NB4 (cell line): ENCODE results near the gene SDF2L1.

Source experiments
- DNase-seq: peaks from one replicate; pipeline ENCODE4 v3.0.0; 2010; ENCODE audit warnings: low read depth
- H3K4me3 ChIP-seq: one replicate; pipeline ENCODE4 v1.5.1; 2011; ENCODE audit warnings: mild to moderate bottlenecking, low read depth, low read length, moderate library complexity
- CTCF ChIP-seq: IDR thresholded peaks from one replicate; pipeline ENCODE4 v1.5.1; 2012; ENCODE audit warnings: low read depth, low read length
- MAX ChIP-seq: IDR thresholded peaks from 2 replicates; pipeline ENCODE4 v1.6.1; 2011; ENCODE audit warnings: low read depth, low read length
- MYC ChIP-seq: IDR thresholded peaks from 2 replicates; pipeline ENCODE4 v1.6.1; 2011; ENCODE audit warnings: low read depth, low read length
- POLR2A ChIP-seq: IDR thresholded peaks from 2 replicates; pipeline ENCODE4 v1.6.1; 2011; ENCODE audit warnings: mild to moderate bottlenecking; ENCODE audit not compliant: insufficient read length; ENCODE audit errors: extremely low read depth

The SDF2L1 gene

GRCh38 chr22:21681566-21682370 lies 39.7 kb downstream of the SDF2L1 start:
- TF ChIP-seq POLR2A (no peak), MYC (no peak), CTCF (no peak)
- DNase-seq, result no peak
- H3K4me3 ChIP-seq, result no peak overlapping the region

GRCh38 chr22:21682385-21683175 lies 40.5 kb downstream of the SDF2L1 start:
- H3K4me3 ChIP-seq, result no peak overlapping the region
- no peak for DNase-seq
- TF ChIP-seq POLR2A (no peak), MAX (no peak), MYC (no peak), CTCF (no peak)

- no peak for DNase-seq
- no peak overlapping the region for H3K4me3 ChIP-seq
- TF ChIP-seq MAX (no peak), CTCF (no peak), POLR2A (no peak), MYC (no peak)
Observed at GRCh38 chr22:21683401-21683811, 41.3 kb downstream of the SDF2L1 start.

GRCh38 chr22:21684492-21685163 lies 42.5 kb downstream of the SDF2L1 start:
- TF ChIP-seq POLR2A (no peak), MYC (no peak), CTCF (no peak), MAX (no peak)
- H3K4me3 ChIP-seq, result no peak overlapping the region
- DNase-seq, result no peak

- DNase-seq, result no peak
- no peak overlapping the region for H3K4me3 ChIP-seq
- no peak for TF ChIP-seq POLR2A
- TF ChIP-seq CTCF, result no peak
- no peak for TF ChIP-seq MAX
- no peak for TF ChIP-seq MYC
Observed at GRCh38 chr22:21685164-21685513, 43.0 kb downstream of the SDF2L1 start.
